HEK293 (cell line): Measurements from ENCODE around the gene ZNF540.
A peak's percentile ranks its signal among the peaks of the same experiment; 100 is the strongest.

Experiments
- BCL11B ChIP-seq: fragments of 450-650 bp; formaldehyde crosslinking; IDR thresholded peaks from 2 replicates; pipeline ENCODE4 v1.5.1; 2016; ENCODE audit warnings: low read depth, missing biosample characterization, missing genetic modification characterization
- INSM2 ChIP-seq: fragments of 450-650 bp; formaldehyde crosslinking; IDR thresholded peaks from 2 replicates; pipeline ENCODE4 v1.5.1; 2016; ENCODE audit warnings: missing biosample characterization, missing genetic modification characterization
- KLF7 ChIP-seq: fragments of 450-650 bp; formaldehyde crosslinking; IDR thresholded peaks from 2 replicates; pipeline ENCODE4 v1.5.1; 2016; ENCODE audit warnings: missing biosample characterization, missing genetic modification characterization, borderline replicate concordance
- KLF8 ChIP-seq: fragments of 450-650 bp; formaldehyde crosslinking; IDR thresholded peaks from 2 replicates; pipeline ENCODE4 v1.5.1; 2016; ENCODE audit warnings: missing biosample characterization, missing genetic modification characterization
- PATZ1 ChIP-seq: fragments of 450-650 bp; formaldehyde crosslinking; IDR thresholded peaks from 2 replicates; pipeline ENCODE4 v1.5.1; 2016; ENCODE audit warnings: missing biosample characterization, missing genetic modification characterization
- SALL2 ChIP-seq: fragments of 450-650 bp; formaldehyde crosslinking; IDR thresholded peaks from 2 replicates; pipeline ENCODE4 v1.5.0; 2017; ENCODE audit warnings: missing biosample characterization, mild to moderate bottlenecking, missing genetic modification characterization, borderline replicate concordance
- YY1 ChIP-seq: fragments of 450-650 bp; formaldehyde crosslinking; IDR thresholded peaks from 2 replicates; pipeline ENCODE4 v1.5.1; 2018; ENCODE audit warnings: missing biosample characterization, missing genetic modification characterization
- ZBTB8A ChIP-seq: fragments of 450-650 bp; formaldehyde crosslinking; IDR thresholded peaks from 2 replicates; pipeline ENCODE4 v1.5.1; 2016; ENCODE audit warnings: missing biosample characterization, missing genetic modification characterization
- ZNF10 ChIP-seq: fragments of 450-650 bp; formaldehyde crosslinking; IDR thresholded peaks from 2 replicates; pipeline ENCODE4 v1.5.1; 2017; ENCODE audit warnings: missing biosample characterization, missing genetic modification characterization
- ZNF114 ChIP-seq: fragments of 450-650 bp; formaldehyde crosslinking; IDR thresholded peaks from 2 replicates; pipeline ENCODE4 v1.5.0; 2017; ENCODE audit warnings: missing biosample characterization, missing genetic modification characterization
- ZNF155 ChIP-seq: fragments of 450-650 bp; formaldehyde crosslinking; IDR thresholded peaks from 2 replicates; pipeline ENCODE4 v1.5.1; 2016; ENCODE audit warnings: missing biosample characterization, missing genetic modification characterization
- ZNF174 ChIP-seq: fragments of 450-650 bp; formaldehyde crosslinking; IDR thresholded peaks from 2 replicates; pipeline ENCODE4 v1.5.0; 2017; ENCODE audit warnings: missing biosample characterization, mild to moderate bottlenecking, missing genetic modification characterization
- ZNF211 ChIP-seq: fragments of 450-650 bp; formaldehyde crosslinking; IDR thresholded peaks from 2 replicates; pipeline ENCODE4 v1.5.1; 2016; ENCODE audit warnings: low read depth, missing biosample characterization, missing genetic modification characterization
- ZNF221 ChIP-seq: fragments of 450-650 bp; formaldehyde crosslinking; IDR thresholded peaks from 2 replicates; pipeline ENCODE4 v1.5.1; 2017; ENCODE audit warnings: missing biosample characterization, missing genetic modification characterization, borderline replicate concordance
- ZNF239 ChIP-seq: fragments of 450-650 bp; formaldehyde crosslinking; IDR thresholded peaks from 2 replicates; pipeline ENCODE4 v1.5.1; 2016; ENCODE audit warnings: missing biosample characterization, missing genetic modification characterization
- ZNF266 ChIP-seq: fragments of 450-650 bp; formaldehyde crosslinking; IDR thresholded peaks from 2 replicates; pipeline ENCODE4 v1.5.1; 2016; ENCODE audit warnings: missing biosample characterization, missing genetic modification characterization, low read depth
- ZNF335 ChIP-seq: fragments of 450-650 bp; formaldehyde crosslinking; conservative IDR thresholded peaks from 2 replicates; pipeline ENCODE4 v1.5.1; 2016; ENCODE audit warnings: missing biosample characterization, missing genetic modification characterization
- ZNF391 ChIP-seq: fragments of 450-650 bp; formaldehyde crosslinking; IDR thresholded peaks from 2 replicates; pipeline ENCODE4 v1.5.1; 2016; ENCODE audit warnings: low read depth, missing biosample characterization, missing genetic modification characterization, borderline replicate concordance
- ZNF394 ChIP-seq: fragments of 450-650 bp; formaldehyde crosslinking; IDR thresholded peaks from 2 replicates; pipeline ENCODE4 v1.5.1; 2016; ENCODE audit warnings: missing biosample characterization, missing genetic modification characterization, mild to moderate bottlenecking, moderate library complexity, borderline replicate concordance
- ZNF423 ChIP-seq: fragments of 450-650 bp; formaldehyde crosslinking; IDR thresholded peaks from 2 replicates; pipeline ENCODE4 v1.5.1; 2016; ENCODE audit warnings: missing biosample characterization, missing genetic modification characterization
- ZNF658 ChIP-seq: fragments of 450-650 bp; formaldehyde crosslinking; IDR thresholded peaks from 2 replicates; pipeline ENCODE4; 2016; ENCODE audit warnings: missing biosample characterization, missing genetic modification characterization
- ZNF660 ChIP-seq: fragments of 450-650 bp; IDR thresholded peaks from 2 replicates; pipeline ENCODE4 v1.5.1; 2018; ENCODE audit warnings: missing biosample characterization, mild to moderate bottlenecking, missing genetic modification characterization
- ZNF704 ChIP-seq: fragments of 450-650 bp; formaldehyde crosslinking; IDR thresholded peaks from 2 replicates; pipeline ENCODE4 v1.5.1; 2016; ENCODE audit warnings: missing biosample characterization, missing genetic modification characterization
- ZNF792 ChIP-seq: fragments of 450-650 bp; formaldehyde crosslinking; IDR thresholded peaks from 2 replicates; pipeline ENCODE4 v1.5.1; 2016; ENCODE audit warnings: missing biosample characterization, missing genetic modification characterization
- TF ChIP-seq, protein P1 (sequence below): fragments of 450-650 bp; formaldehyde crosslinking; conservative IDR thresholded peaks from 2 replicates; pipeline ENCODE4 v1.5.1; 2016; ENCODE audit warnings: low read depth, missing biosample characterization, missing genetic modification characterization
- TF ChIP-seq, protein P2 (sequence below): fragments of 450-650 bp; formaldehyde crosslinking; optimal IDR thresholded peaks from 2 replicates; pipeline ENCODE3; 2016; ENCODE audit warnings: missing biosample characterization, mild to moderate bottlenecking, missing genetic modification characterization
- TF ChIP-seq, protein P3 (sequence below): fragments of 450-650 bp; formaldehyde crosslinking; IDR thresholded peaks from 2 replicates; pipeline ENCODE4 v1.5.1; 2017; ENCODE audit warnings: missing biosample characterization, missing genetic modification characterization
- TF ChIP-seq, protein P4 (sequence below): fragments of 450-650 bp; formaldehyde crosslinking; IDR thresholded peaks from 2 replicates; pipeline ENCODE4 v1.5.1; 2016; ENCODE audit warnings: missing biosample characterization, missing genetic modification characterization

ZNF540 gene

DNA sequence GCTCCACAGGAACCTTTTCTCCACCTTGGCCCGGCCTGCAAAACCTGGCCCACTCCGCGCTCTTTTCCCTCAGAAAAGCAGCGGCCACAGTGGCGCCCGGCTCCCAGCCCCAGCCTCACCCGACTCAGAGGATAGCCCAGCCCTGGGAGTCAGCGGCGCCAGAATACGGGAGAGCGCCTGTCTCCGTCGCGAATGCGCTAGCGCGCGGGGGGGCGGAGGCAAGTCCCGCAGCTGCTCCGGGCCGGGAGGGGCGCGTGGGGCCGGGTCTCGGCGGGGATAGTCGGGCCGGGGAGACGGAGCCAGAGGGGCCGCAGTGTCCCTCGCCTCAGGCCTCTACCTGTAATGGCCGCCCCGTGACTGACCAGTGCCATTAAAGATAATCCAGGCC is 60.6 kb downstream of the ZNF540 start, which contains the start of gene ZFP30 (continued):
- peak; percentile 92 for TF ChIP-seq ZBTB8A
- peak; percentile 89 for TF ChIP-seq ZNF394
- TF ChIP-seq, protein P1, sequence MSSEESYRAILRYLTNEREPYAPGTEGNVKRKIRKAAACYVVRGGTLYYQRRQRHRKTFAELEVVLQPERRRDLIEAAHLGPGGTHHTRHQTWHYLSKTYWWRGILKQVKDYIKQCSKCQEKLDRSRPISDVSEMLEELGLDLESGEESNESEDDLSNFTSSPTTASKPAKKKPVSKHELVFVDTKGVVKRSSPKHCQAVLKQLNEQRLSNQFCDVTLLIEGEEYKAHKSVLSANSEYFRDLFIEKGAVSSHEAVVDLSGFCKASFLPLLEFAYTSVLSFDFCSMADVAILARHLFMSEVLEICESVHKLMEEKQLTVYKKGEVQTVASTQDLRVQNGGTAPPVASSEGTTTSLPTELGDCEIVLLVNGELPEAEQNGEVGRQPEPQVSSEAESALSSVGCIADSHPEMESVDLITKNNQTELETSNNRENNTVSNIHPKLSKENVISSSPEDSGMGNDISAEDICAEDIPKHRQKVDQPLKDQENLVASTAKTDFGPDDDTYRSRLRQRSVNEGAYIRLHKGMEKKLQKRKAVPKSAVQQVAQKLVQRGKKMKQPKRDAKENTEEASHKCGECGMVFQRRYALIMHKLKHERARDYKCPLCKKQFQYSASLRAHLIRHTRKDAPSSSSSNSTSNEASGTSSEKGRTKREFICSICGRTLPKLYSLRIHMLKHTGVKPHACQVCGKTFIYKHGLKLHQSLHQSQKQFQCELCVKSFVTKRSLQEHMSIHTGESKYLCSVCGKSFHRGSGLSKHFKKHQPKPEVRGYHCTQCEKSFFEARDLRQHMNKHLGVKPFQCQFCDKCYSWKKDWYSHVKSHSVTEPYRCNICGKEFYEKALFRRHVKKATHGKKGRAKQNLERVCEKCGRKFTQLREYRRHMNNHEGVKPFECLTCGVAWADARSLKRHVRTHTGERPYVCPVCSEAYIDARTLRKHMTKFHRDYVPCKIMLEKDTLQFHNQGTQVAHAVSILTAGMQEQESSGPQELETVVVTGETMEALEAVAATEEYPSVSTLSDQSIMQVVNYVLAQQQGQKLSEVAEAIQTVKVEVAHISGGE (tag by site-specific recombination): 0 out of 2 replicates have a peak, but pooled peaks have one; percentile 9
- no peak for TF ChIP-seq ZNF335
- no peak for TF ChIP-seq SALL2 (tag by site-specific recombination)
- 0 out of 2 replicates have a peak, but pooled peaks have one; percentile 68 for TF ChIP-seq KLF8 (tag by site-specific recombination)
- TF ChIP-seq ZNF423: no peak
- TF ChIP-seq ZNF211 (tag by site-specific recombination): no peak
- TF ChIP-seq ZNF658 (tag by site-specific recombination): no peak
- TF ChIP-seq, protein P2, sequence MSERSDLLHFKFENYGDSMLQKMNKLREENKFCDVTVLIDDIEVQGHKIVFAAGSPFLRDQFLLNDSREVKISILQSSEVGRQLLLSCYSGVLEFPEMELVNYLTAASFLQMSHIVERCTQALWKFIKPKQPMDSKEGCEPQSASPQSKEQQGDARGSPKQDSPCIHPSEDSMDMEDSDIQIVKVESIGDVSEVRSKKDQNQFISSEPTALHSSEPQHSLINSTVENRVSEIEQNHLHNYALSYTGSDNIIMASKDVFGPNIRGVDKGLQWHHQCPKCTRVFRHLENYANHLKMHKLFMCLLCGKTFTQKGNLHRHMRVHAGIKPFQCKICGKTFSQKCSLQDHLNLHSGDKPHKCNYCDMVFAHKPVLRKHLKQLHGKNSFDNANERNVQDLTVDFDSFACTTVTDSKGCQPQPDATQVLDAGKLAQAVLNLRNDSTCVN (tag by site-specific recombination): peak; percentile 95
- peak; percentile 64; the same call in 1 of the 2 replicates for TF ChIP-seq YY1 (tag by site-specific recombination)
- TF ChIP-seq ZNF704 (tag by site-specific recombination): no peak
- no peak for TF ChIP-seq ZNF221
- TF ChIP-seq ZNF266 (tag by site-specific recombination): no peak
- TF ChIP-seq ZNF10: no peak
- TF ChIP-seq ZNF792 (tag by site-specific recombination): 0 out of 2 replicates have a peak, but pooled peaks have one; percentile 12
- TF ChIP-seq, protein P3, sequence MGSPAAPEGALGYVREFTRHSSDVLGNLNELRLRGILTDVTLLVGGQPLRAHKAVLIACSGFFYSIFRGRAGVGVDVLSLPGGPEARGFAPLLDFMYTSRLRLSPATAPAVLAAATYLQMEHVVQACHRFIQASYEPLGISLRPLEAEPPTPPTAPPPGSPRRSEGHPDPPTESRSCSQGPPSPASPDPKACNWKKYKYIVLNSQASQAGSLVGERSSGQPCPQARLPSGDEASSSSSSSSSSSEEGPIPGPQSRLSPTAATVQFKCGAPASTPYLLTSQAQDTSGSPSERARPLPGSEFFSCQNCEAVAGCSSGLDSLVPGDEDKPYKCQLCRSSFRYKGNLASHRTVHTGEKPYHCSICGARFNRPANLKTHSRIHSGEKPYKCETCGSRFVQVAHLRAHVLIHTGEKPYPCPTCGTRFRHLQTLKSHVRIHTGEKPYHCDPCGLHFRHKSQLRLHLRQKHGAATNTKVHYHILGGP: no peak
- TF ChIP-seq ZNF114 (tag by site-specific recombination): no peak
- peak; percentile 99 for TF ChIP-seq PATZ1 (tag by site-specific recombination)
- peak; percentile 83; the same call in 1 of the 2 replicates for TF ChIP-seq ZNF660 (tag by site-specific recombination)
- TF ChIP-seq, protein P4, sequence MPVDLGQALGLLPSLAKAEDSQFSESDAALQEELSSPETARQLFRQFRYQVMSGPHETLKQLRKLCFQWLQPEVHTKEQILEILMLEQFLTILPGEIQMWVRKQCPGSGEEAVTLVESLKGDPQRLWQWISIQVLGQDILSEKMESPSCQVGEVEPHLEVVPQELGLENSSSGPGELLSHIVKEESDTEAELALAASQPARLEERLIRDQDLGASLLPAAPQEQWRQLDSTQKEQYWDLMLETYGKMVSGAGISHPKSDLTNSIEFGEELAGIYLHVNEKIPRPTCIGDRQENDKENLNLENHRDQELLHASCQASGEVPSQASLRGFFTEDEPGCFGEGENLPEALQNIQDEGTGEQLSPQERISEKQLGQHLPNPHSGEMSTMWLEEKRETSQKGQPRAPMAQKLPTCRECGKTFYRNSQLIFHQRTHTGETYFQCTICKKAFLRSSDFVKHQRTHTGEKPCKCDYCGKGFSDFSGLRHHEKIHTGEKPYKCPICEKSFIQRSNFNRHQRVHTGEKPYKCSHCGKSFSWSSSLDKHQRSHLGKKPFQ (tag by site-specific recombination): 0 out of 2 replicates have a peak, but pooled peaks have one; percentile 15
- peak; percentile 11 for TF ChIP-seq BCL11B (tag by site-specific recombination)
- no peak for TF ChIP-seq KLF7 (tag by site-specific recombination)
- TF ChIP-seq INSM2: 0 out of 2 replicates have a peak, but pooled peaks have one; percentile 3
- TF ChIP-seq ZNF155: no peak
- TF ChIP-seq ZNF391: peak; percentile 12; the same call in 1 of the 2 replicates
- no peak for TF ChIP-seq ZNF174 (tag by site-specific recombination)
- TF ChIP-seq ZNF239: 0 out of 2 replicates have a peak, but pooled peaks have one; percentile 0
